ENCODE measurements around the gene LTB.

- TF ChIP-seq CTCF (tag by site-specific recombination; IDR thresholded peaks at IDR 0.05) (no peak), ZSCAN5A (tag by site-specific recombination; IDR thresholded peaks at IDR 0.05) (no peak), PRDM1 (tag by site-specific recombination; IDR thresholded peaks at IDR 0.05) (no peak), ZNF350 (tag by site-specific recombination; IDR thresholded peaks at IDR 0.05) (no peak), YY1 (tag by site-specific recombination; IDR thresholded peaks at IDR 0.05) (no peak)
- TF ChIP-seq, protein P1, sequence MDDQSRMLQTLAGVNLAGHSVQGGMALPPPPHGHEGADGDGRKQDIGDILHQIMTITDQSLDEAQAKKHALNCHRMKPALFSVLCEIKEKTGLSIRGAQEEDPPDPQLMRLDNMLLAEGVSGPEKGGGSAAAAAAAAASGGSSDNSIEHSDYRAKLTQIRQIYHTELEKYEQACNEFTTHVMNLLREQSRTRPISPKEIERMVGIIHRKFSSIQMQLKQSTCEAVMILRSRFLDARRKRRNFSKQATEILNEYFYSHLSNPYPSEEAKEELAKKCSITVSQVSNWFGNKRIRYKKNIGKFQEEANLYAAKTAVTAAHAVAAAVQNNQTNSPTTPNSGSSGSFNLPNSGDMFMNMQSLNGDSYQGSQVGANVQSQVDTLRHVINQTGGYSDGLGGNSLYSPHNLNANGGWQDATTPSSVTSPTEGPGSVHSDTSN (CRISPR knock-in tag; IDR thresholded peaks at IDR 0.05) = no peak
- TF ChIP-seq, protein P2, sequence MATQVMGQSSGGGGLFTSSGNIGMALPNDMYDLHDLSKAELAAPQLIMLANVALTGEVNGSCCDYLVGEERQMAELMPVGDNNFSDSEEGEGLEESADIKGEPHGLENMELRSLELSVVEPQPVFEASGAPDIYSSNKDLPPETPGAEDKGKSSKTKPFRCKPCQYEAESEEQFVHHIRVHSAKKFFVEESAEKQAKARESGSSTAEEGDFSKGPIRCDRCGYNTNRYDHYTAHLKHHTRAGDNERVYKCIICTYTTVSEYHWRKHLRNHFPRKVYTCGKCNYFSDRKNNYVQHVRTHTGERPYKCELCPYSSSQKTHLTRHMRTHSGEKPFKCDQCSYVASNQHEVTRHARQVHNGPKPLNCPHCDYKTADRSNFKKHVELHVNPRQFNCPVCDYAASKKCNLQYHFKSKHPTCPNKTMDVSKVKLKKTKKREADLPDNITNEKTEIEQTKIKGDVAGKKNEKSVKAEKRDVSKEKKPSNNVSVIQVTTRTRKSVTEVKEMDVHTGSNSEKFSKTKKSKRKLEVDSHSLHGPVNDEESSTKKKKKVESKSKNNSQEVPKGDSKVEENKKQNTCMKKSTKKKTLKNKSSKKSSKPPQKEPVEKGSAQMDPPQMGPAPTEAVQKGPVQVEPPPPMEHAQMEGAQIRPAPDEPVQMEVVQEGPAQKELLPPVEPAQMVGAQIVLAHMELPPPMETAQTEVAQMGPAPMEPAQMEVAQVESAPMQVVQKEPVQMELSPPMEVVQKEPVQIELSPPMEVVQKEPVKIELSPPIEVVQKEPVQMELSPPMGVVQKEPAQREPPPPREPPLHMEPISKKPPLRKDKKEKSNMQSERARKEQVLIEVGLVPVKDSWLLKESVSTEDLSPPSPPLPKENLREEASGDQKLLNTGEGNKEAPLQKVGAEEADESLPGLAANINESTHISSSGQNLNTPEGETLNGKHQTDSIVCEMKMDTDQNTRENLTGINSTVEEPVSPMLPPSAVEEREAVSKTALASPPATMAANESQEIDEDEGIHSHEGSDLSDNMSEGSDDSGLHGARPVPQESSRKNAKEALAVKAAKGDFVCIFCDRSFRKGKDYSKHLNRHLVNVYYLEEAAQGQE (tag by site-specific recombination; IDR thresholded peaks at IDR 0.05) = no peak
Measured at GRCh38 chr6:31559606-31559957, 22.6 kb downstream of the LTB start.

Data from HEK293 (cell line).